Gastrocnemius medialis (tissue), 4 donors: Measurements from ENCODE around the gene AUTS2.

Experiments
- POLR2A ChIP-seq, 2 donors: fragments of 450-650 bp; IDR thresholded peaks; one replicate each; pipeline ENCODE4 v1.6.1; 2017; ENCODE audit warnings: antibody characterized with exemption in 2 of 2, mild to moderate bottlenecking in 2 of 2, moderate library complexity in 2 of 2
- TF ChIP-seq, protein P1 (sequence below), 5 experiments: fragments of 450-650 bp in 3 of 5; fragments of 200-600 bp in 2 of 5; sonication (generic) in 2 of 5; IDR thresholded peaks in 4 of 5; conservative IDR thresholded peaks in 1 of 5; 1 replicate in 4 of 5; 2 replicates in 1 of 5; pipeline ENCODE4 v1.5.1; 2016 to 2019; ENCODE audit warnings: antibody characterized with exemption in 5 of 5, mild to moderate bottlenecking in 3 of 5, moderate library complexity in 3 of 5

DNA sequence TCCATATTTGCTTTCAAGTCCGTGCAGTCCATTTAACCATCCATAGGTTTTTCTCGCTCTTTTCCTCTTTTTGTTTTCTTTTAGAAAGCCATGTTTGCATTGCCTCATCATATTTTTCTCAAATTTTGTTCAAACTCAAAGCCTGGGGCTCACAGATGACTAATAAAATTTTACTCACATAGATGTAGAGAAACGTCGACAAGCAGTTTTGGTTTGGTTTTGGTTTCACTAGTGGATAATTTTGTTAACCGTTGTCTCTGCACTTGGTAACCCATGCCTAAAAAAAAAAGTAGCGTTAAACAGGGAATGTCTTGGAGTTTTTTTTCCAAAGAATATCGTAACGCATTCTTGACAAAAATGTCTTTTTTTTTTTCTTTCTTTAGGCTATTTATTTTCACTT, 1189.5 kb downstream of the AUTS2 start:
- TF ChIP-seq, protein P1, sequence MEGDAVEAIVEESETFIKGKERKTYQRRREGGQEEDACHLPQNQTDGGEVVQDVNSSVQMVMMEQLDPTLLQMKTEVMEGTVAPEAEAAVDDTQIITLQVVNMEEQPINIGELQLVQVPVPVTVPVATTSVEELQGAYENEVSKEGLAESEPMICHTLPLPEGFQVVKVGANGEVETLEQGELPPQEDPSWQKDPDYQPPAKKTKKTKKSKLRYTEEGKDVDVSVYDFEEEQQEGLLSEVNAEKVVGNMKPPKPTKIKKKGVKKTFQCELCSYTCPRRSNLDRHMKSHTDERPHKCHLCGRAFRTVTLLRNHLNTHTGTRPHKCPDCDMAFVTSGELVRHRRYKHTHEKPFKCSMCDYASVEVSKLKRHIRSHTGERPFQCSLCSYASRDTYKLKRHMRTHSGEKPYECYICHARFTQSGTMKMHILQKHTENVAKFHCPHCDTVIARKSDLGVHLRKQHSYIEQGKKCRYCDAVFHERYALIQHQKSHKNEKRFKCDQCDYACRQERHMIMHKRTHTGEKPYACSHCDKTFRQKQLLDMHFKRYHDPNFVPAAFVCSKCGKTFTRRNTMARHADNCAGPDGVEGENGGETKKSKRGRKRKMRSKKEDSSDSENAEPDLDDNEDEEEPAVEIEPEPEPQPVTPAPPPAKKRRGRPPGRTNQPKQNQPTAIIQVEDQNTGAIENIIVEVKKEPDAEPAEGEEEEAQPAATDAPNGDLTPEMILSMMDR (IDR thresholded peaks at IDR 0.05 in 4 of 5, conservative IDR thresholded peaks at IDR 0.05 in 1 of 5) = no peak
- TF ChIP-seq POLR2A (IDR thresholded peaks at IDR 0.05) = no peak
